Aorta (tissue), 5 donors: Measurements from ENCODE around the gene CBLC. TPM values are rescaled to one million over a fixed set of nuclear protein-coding genes. Genes with fewer than 3 reads are reported as not detected.

Experiments used
- ATAC-seq: fragments of 200-7000 bp; cut with Tn5 transposase; one replicate; pipeline ENCODE4 v1.9.1; 2022; ENCODE audit warnings: moderate library complexity; ENCODE audit not compliant: low FRiP score
- DNase-seq, 2 donors: peaks; one replicate each; pipeline ENCODE4 v3.0.0-alpha.2; 2020
- H3K27ac ChIP-seq, 2 donors: one replicate each; pipeline ENCODE4 v1.5.1; 2013; ENCODE audit warnings: low read length in 2 of 2, mild to moderate bottlenecking in 2 of 2, moderate library complexity in 2 of 2, control low read depth in 1 of 2, inconsistent platforms in 1 of 2, low read depth in 1 of 2
- H3K27me3 ChIP-seq, 2 donors: one replicate each; pipeline ENCODE4 v1.6.1; 2013; ENCODE audit warnings: control low read depth in 1 of 2, low read length in 1 of 2, mild to moderate bottlenecking in 1 of 2, moderate library complexity in 1 of 2; ENCODE audit not compliant: insufficient read depth in 2 of 2, control insufficient read depth in 1 of 2
- H3K36me3 ChIP-seq, 2 donors: one replicate each; pipeline ENCODE4 v1.6.1; 2013; ENCODE audit warnings: control low read depth in 1 of 2, low read length in 1 of 2, mild to moderate bottlenecking in 1 of 2; ENCODE audit not compliant: insufficient read depth in 2 of 2, control insufficient read depth in 1 of 2
- H3K4me1 ChIP-seq, 2 donors: one replicate each; pipeline ENCODE4 v1.6.1; 2013; ENCODE audit warnings: low read length in 2 of 2, control low read depth in 1 of 2, mild to moderate bottlenecking in 1 of 2, moderate library complexity in 1 of 2; ENCODE audit not compliant: insufficient read depth in 2 of 2, control insufficient read depth in 1 of 2
- H3K4me3 ChIP-seq, 2 donors: one replicate each; pipeline ENCODE4 v1.5.1; 2013; ENCODE audit warnings: low read length in 2 of 2, control low read depth in 1 of 2, mild to moderate bottlenecking in 1 of 2
- H3K9me3 ChIP-seq: one replicate; pipeline ENCODE4 v1.6.1; 2013; ENCODE audit warnings: mild to moderate bottlenecking, low read length; ENCODE audit not compliant: control insufficient read depth
- WGBS, 2 donors: extraction: QIAGEN DNeasy Blood & Tissue Kit; methylation state at CpG; one replicate each; pipeline ENCODE4 v1.1.7; 2013; 5-methylcytosine and 5-hydroxymethylcytosine counted together
- intact Hi-C, 2 donors: fragments of 100-400 bp; cut with DNase I; formaldehyde crosslinking; loops; one replicate each; pipeline versions ENCODE4 v1.14.2 to v1.15.0; 2022
- long read RNA-seq, 2 donors: library from polyadenylated mRNA; unstranded; transcript quantifications; one replicate each; pipeline ENCODE4 v2.0.0, GENCODE V29; 2020 to 2021
- polyA plus RNA-seq, 2 donors: library from polyadenylated mRNA; stranded (reverse); fragments of 200-250 nt; gene quantifications; one replicate each; pipeline ENCODE4 v1.2.3, GENCODE V29; 2013
- total RNA-seq, 2 donors: library from RNA; stranded (reverse); fragmentation: NEBNext Ultra II Directional; extraction: Animal tissue kit (Norgen Biotek cat#: 25700); gene quantifications; one replicate each; pipeline ENCODE4 v1.2.1, GENCODE V29; 2021
- donor health status: healthy with polysubstance abuse.
- donor health status: Bipolar disorder and iron deficiency.
- donor health status: DM: no; HTN: no; CAD: no.
- donor health status: DM: no; HTN: no; CAD: no.
- donor health status: DM: yes; HTN: yes; CAD: no.

The CBLC gene
- total RNA-seq (not detected), polyA plus RNA-seq (10 to 100 TPM in 1 of 2 donors, not detected in 1; 13.3 TPM)
- long read RNA-seq, donor 1 = 0 reads
- long read RNA-seq, donor 2 = 0 reads

GRCh38 chr19:44777715-44778347 is at the start of gene CBLC:
Gene CBLC, plus strand, starts transcription at chr19:44777890. Its CDS starts 42 bp downstream, at chr19:44777932.
- Histone ChIP-seq H3K9me3 (no peaks in the 10 kb centered on the region), H3K4me3 (no peak within 1 kb of the TSS), H3K36me3 (no peaks in the 10 kb centered on the region), H3K4me1 (no peaks in the 10 kb centered on the region), H3K27me3 (peaks cover 0 to 2% of the 10 kb centered on the region in 2 donors), H3K27ac (no peak within 1 kb of the TSS)
- ATAC-seq (no peak), DNase-seq (no peak)
- intact Hi-C loops = no loop called here
- 8 to 11% methylated on average over 47 of the region's 47 CpGs for WGBS, 2 donors

- ATAC-seq (no peak), DNase-seq (no peak)
- no peak overlapping the region for H3K4me3 ChIP-seq
- H3K27ac ChIP-seq = no peak overlapping the region
- 71 to 76% methylated on average over 6 of the region's 6 CpGs for WGBS, 2 donors
- intact Hi-C loops = no loop called here
- H3K9me3 ChIP-seq = no peaks in the 10 kb centered on the region
- H3K4me1 ChIP-seq = no peaks in the 10 kb centered on the region
- H3K36me3 ChIP-seq = no peaks in the 10 kb centered on the region
- H3K27me3 ChIP-seq = no peaks in the 10 kb centered on the region
Observed at GRCh38 chr19:44728178-44728577, 49.5 kb upstream of the CBLC start.

GRCh38 chr19:44729516-44730033 is 48.1 kb upstream of the CBLC start:
- Histone ChIP-seq H3K36me3 (no peaks in the 10 kb centered on the region), H3K9me3 (no peaks in the 10 kb centered on the region), H3K27me3 (no peaks in the 10 kb centered on the region), H3K4me1 (no peaks in the 10 kb centered on the region), H3K27ac (no peak overlapping the region), H3K4me3 (no peak overlapping the region)
- DNase-seq (no peak), ATAC-seq (no peak)
- intact Hi-C loops = no loop called here
- WGBS, 2 donors = 92 to 93% methylated on average over 8 of the region's 8 CpGs

GRCh38 chr19:44731081-44731480 is 46.6 kb upstream of the CBLC start:
- no peak overlapping the region for H3K4me3 ChIP-seq
- no peaks in the 10 kb centered on the region for H3K27me3 ChIP-seq
- WGBS, 2 donors = 91 to 96% methylated on average over 5 of the region's 5 CpGs
- no peaks in the 10 kb centered on the region for H3K9me3 ChIP-seq
- intact Hi-C loops = no loop called here
- ATAC-seq = no peak
- DNase-seq = no peak
- H3K36me3 ChIP-seq = no peaks in the 10 kb centered on the region
- no peaks in the 10 kb centered on the region for H3K4me1 ChIP-seq
- no peak overlapping the region for H3K27ac ChIP-seq

- no peak overlapping the region for H3K4me3 ChIP-seq
- H3K27ac ChIP-seq = no peak overlapping the region
- intact Hi-C loops = no loop called here
- ATAC-seq (no peak), DNase-seq (no peak)
- no peaks in the 10 kb centered on the region for H3K36me3 ChIP-seq
- H3K27me3 ChIP-seq = no peaks in the 10 kb centered on the region
- no peaks in the 10 kb centered on the region for H3K9me3 ChIP-seq
- 70 to 80% methylated on average over 5 of the region's 5 CpGs for WGBS, 2 donors
- H3K4me1 ChIP-seq = no peaks in the 10 kb centered on the region
Observed at GRCh38 chr19:44731622-44732021, 46.1 kb upstream of the CBLC start.

GRCh38 chr19:44732235-44733014 is 45.3 kb upstream of the CBLC start:
- H3K4me1 ChIP-seq = no peaks in the 10 kb centered on the region
- DNase-seq (no peak), ATAC-seq (no peak)
- no peaks in the 10 kb centered on the region for H3K27me3 ChIP-seq
- H3K27ac ChIP-seq = no peak overlapping the region
- intact Hi-C loops = no loop called here
- 80 to 85% methylated on average over 11 of the region's 11 CpGs for WGBS, 2 donors
- H3K4me3 ChIP-seq = no peak overlapping the region
- H3K9me3 ChIP-seq = no peaks in the 10 kb centered on the region
- no peaks in the 10 kb centered on the region for H3K36me3 ChIP-seq

- Histone ChIP-seq H3K27ac (no peak overlapping the region), H3K4me3 (no peak overlapping the region), H3K36me3 (no peaks in the 10 kb centered on the region), H3K27me3 (no peaks in the 10 kb centered on the region), H3K4me1 (no peaks in the 10 kb centered on the region), H3K9me3 (no peaks in the 10 kb centered on the region)
- intact Hi-C loops = no loop called here
- DNase-seq = no peak
- no peak for ATAC-seq
- WGBS, 2 donors = 2 to 33% methylated on average over 1 of the region's 1 CpG
Observed at GRCh38 chr19:44734357-44734756, 43.3 kb upstream of the CBLC start.

GRCh38 chr19:44735011-44735410 is 42.7 kb upstream of the CBLC start:
- Histone ChIP-seq H3K36me3 (no peaks in the 10 kb centered on the region), H3K27ac (no peak overlapping the region), H3K4me3 (no peak overlapping the region), H3K27me3 (no peaks in the 10 kb centered on the region), H3K9me3 (no peaks in the 10 kb centered on the region), H3K4me1 (no peaks in the 10 kb centered on the region)
- intact Hi-C loops = no loop called here
- no peak for DNase-seq
- ATAC-seq = no peak
- 70 to 71% methylated on average over 5 of the region's 5 CpGs for WGBS, 2 donors
